Activated CD8-positive, alpha-beta memory T cell treated with anti-CD3 and anti-CD28 coated beads for 48 hours (primary cell): ENCODE results near the gene CUX1.
"Not testable (repeated sequence)": the region's sequence is repeated elsewhere in the genome, so short reads cannot be mapped to it uniquely, and the experiment has no call there.

ENCODE experiments used
- DNase-seq, 3 experiments: peaks; one replicate each; pipeline ENCODE4 v3.0.0-alpha.2; 2020; ENCODE audit warnings: low read depth in 2 of 3, low spot score in 2 of 3

The CUX1 gene

DNA sequence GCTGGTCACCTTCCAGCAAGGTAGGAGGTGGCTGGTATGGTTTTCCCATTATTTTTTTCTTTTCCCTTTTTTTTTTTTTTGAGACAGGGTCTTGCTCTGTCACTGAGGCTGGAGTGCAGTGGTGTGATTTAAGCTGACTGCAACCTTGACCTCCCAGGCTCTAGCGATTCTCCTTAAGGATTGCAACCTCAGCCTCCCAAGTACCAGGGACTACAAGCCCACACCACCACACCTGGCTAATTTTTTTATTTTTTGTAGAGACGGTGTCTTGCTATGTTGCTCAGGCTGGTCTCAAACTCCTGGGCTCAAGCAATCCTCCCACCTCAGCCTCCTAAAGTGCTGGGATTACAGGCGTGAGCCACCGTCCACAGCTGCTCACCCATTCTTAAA is 24.7 kb upstream of the CUX1 start:
- DNase-seq: not testable (repeated sequence)

- DNase-seq: no peak
These were observed 22.0 kb upstream of the CUX1 start for GRCh38 chr7:101795461-101795860.

DNA sequence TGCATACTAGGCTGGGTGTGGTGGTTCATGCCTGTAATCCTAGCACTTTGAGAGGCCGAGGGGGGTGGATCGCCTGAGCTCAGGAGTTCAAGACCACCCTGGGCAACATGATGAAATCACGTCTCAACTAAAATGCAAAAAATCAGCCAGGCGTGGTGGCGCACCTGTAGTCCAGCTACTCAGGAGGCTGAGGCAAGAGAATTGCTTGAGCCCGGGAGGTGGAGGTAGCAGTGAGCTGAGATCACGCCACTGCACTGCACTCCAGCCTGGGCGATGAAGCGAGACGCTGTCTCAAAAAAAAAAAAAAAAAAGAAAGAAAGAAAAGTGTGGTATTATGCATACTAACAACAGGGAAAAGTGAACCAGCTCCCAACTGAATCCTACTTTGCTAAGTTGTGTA is 19.3 kb upstream of the CUX1 start:
- not testable (repeated sequence) for DNase-seq

DNA sequence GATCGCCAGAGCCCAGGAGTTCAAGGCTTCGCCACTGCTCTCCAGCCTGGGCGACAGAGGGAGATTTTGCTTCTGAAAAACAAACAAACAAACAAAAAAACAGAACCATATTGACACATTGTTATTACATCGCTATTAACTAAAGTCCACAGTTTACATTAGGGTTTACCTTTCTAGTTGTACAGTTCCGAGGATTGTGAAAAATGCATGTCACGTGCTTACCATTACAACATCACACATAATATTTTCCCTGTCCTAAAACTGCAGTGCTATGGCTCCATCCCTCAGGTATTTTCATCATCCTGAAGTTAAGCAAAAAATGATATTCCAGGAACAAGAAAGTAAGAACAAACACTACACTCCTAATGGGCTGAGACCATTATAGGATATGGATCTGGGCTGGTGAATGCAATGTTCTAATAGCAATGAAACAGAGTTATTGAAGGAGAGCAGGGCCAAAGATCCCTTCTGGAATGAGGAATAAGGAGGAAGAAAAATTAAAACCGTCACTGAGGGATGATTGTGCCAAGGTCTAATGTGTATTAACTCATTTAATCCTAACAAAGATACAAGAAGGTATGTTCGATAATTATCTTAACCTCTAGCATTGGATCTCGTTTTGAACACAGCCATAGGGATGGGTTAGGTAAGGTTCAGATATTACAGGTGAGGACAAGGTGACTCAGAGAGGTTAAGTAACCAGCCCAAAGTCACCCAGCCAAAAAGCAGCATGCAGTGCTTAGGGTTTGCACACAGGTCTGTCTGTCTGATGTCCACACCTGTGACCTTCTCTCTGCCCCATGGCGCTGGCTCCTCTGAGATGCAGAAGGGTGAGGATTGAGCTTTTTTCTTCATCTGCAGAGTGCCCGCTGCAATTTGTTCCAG is 14.0 kb upstream of the CUX1 start:
- no peak for DNase-seq

DNA sequence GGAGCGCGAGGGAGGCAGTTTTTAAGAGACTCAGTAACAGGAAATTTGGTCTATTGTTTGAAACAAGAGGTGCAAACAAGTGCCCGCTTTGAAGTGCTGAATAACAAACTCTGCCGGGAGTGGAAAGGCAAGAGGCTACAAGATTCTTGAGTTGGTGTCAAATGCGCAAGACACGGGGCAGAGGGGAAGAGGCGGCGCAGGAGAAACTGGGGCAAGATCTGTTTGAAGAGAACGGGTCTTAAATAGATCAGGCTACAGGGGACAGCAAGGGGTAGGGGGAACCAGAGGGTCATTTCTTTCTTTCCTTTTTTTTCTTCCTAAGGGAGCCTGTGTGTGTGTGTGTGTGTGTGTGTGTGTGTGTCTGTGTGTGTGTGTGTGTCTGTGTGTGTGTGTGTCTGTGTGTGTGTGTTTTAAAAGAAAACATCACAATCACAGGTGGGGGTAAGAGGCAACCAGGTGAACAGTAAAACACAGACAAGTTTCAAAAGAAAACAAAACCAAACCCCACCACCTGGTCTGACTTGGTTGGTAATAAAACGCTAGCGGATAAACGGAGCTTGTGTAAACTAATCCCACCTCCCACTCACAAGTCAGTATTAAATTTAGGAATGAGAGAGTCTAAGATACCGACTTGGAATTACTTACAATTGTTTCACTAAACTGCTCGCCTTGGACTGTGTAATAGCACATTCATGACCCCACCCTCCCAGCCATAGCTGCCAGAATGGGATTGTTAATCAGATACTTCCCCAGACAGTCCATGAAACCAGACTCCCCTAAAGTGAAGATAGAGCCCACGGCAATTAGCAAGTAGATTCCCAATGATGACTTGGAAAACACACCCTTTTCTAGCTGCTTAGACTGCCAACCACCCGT is 13.1 kb upstream of the CUX1 start:
- DNase-seq: no peak

DNA sequence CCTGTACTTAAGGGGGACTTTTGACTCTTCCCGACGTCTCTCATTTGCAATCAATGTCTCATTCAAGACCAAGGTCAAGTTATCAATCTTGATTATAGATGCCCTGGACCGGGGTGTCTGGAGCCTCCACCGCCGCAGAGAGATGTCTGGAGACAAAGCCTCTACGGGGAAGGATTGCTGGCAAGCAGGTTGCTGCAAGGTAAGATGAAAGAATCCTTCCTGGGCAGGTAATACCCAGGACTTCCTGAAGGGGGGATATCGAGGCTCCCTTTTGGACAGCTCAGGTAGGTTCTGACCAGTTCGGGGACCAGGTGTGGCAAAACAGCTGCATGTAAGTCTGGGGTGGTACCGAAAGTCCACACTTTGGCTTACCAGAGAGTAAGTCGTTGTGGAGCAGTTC is 12.5 kb upstream of the CUX1 start:
- DNase-seq: no peak

- DNase-seq: no peak
These were observed 4.8 kb upstream of the CUX1 start for GRCh38 chr7:101812595-101812994.

GRCh38 chr7:101813402-101814019 is 3.9 kb upstream of the CUX1 start:
- DNase-seq: no peak

DNA sequence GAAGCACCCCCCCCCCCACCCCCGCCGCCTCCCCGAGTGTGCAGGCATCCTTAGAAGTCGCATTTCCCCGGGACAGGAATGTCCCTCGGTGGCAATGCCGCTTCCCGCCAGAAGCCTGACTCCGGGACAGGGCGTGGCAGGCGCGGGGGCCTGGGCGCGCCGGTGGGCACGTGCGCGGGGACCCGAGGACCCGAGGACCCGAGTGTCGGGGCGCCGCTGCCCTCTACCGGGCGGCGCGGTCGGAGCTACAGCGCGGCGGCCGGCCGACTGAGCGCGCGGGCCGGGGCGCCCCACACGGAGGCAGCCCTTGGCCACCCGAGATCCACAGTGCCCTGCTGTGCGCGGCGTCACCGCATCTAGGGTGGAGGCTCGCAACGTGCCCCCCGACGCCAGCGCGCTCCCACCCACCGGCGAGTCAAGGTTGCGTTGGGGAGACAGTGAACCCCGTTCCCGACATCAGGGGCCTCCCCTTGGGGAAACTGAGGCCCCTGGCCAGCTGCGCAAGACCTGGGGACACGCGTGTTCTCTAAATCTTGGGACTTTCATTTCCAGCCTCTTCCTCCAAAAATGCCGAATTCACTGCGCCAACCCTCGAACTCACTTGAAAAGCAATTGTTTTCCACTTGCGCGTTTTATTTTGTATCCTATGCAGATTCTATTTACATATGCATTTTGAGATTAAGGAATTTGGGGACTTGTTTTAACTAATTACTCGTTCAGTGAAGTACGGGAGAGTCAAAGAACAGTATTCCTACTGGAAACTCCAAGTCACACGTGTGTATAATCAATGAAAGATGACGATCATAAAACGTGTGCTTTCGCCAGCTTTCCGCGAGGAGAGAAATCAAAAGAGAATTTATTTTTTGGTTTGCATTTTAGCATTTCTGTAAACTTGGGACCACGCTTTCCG is 3.1 kb upstream of the CUX1 start:
- peak in 2 of 3 experiments; percentile 25 to 35 for DNase-seq

DNA sequence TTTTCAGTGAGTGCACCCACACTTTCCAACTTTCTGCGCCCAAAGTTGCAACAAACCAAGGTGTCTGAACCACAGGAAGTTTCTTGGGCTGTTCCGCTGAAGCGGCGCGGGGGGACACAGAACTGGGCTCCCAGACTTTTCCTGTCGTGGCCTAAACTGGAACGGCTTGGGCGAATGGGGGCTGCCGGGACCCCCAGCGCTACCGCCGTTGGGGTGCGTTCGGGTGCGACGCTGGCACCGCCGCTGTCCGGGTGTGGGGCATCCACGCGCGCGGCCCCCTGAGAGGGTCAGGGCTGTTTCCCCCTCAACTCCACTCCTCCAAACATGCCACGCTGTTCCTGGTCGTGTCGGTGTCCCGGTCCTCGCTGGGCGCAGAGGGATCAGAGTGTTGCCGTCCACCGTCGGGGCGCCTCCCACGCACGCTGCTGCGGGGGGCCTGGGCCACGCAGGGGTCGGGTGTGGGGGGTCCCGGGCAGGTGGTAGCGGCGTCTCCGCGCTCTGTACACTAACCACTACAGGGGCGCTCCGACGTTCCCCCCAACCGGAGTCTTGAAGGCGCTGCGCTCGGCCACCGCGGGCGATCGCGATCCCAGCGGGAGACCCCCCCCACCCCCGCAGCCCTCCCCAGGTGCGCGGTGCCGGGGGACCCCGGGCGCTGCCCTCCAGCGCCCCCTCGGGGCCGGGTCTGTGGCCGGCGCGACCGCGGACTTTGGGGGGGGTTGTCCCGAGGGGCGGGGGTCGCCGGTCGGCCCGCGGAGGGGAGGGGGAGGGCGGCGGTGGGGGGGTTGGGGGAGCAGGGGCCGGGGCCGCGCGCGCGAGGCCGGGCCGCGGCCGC is 2.2 kb upstream of the CUX1 start:
- peak in 2 of 3 experiments; percentile 32 to 54 for DNase-seq

DNA sequence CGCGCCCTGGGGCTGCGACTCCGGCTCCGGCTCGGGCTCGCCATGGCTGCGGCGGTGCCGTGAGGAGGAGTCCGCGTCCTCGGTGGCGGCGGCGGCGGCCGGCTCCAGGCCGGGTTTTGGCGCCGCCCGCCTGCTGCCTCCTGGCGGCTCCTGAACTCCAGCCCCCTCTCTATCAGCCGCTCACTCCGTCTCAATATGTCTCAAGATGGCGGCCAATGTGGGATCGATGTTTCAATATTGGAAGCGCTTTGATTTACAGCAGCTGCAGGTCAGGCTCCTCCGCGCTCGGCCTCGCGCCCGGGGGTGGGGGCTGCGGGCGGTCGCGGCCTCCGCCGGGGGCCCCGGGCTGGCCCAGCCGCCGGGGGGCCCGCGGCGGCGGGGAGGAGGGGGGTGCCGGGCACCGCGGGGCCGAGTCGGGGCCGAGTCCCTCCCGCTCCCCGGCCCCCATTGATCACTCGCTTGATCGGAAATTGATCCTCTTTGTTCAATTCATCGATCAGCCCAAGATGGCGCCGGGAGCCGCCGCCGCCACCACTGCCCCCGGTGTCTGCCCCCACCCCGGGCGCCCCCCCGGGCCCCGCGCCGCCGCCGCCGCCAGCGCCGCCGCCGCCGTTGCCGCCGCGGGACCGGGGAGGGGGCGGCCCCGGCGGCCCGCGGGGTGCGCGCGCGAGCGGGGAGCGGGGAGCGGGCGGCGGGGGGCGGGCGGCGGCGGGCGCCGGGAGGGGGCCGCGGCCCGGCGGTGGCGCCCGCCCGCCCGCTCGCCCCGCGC is 1.4 kb upstream of the CUX1 start:
- DNase-seq: peak in 2 of 3 experiments; percentile 17 to 38

- DNase-seq: no peak
These were observed 593 bp upstream of the CUX1 start for GRCh38 chr7:101816595-101817470.

GRCh38 chr7:101818287-101819071 is 1.1 kb downstream of the CUX1 start:
- no peak for DNase-seq

DNA sequence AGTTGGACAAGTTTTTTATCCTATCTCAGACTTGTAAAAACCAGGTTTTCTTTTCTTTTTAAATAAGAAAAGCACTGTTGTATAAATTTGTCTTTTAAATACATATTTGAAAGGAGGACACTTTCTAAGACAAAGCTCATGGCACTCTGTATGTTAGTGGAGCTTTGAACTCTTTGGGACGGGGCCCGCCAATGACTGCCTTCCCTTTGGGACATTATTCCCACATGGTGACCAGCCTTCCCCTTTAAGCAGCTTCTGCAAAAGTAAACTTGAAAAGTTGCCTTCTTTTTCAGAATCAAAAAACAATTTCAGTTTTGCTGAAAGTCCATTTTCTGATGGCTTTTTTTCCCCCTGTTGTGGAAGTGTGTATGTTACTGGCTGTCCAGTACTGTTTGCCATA is 1.8 kb downstream of the CUX1 start:
- no peak for DNase-seq

DNA sequence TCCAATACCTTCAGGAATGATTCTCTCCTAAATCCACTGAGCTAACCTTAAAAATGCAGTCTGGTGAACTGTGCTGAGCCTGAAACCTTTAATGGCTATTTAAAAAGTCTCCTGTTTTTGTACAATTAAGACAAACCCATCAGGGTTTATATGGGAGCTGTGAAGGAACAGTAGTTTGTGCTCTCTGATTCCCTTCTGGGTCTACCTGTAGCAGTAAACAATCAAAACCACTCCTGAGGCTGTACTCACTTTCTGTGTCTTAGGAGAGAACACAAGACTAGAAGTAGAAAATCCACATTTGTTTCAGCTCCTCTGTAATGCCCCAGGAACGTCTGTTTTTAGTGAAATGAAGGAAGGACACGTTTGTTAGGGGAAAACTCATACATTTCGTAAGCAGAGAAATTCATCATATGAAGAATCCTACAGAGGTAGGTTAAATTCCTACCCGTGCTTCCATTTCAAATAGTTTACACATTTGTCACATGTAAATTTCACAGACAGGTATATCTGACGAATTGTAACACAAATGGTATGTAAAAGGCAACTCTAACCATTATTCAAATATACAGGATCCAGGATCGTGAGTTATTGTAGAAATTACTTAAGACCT is 2.6 kb downstream of the CUX1 start:
- DNase-seq: no peak

GRCh38 chr7:101820703-101821102 is 3.3 kb downstream of the CUX1 start:
- no peak for DNase-seq

DNA sequence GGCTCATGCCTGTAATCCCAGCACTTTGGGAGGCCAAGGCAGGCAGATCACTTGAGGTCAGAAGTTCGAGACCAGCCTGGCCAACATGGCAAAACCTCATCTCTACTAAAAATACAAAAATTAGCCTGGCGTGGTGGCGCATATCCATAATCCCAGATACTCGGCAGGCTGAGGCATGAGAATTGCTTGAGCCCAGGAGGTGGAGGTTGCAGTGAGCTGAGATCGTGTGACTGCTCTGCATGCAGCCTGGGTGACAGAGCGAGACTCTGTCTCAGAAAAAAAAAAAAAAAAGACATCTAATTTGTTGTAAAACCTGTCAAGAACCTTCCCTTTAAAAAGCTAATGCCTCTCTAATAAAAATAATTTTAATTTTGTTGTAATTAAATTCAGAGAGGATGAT is 5.2 kb downstream of the CUX1 start:
- not testable (repeated sequence) for DNase-seq
